HEK293 (cell line): Measurements from ENCODE around the gene ZNF527.
A peak's percentile ranks its signal among the peaks of the same experiment; 100 is the strongest.

Experiments used
- EGR2 ChIP-seq: fragments of 450-650 bp; formaldehyde crosslinking; IDR thresholded peaks from 2 replicates; pipeline ENCODE4 v1.5.1; 2016; ENCODE audit warnings: low read depth, missing biosample characterization, missing genetic modification characterization
- GLI4 ChIP-seq: fragments of 450-650 bp; formaldehyde crosslinking; IDR thresholded peaks from 2 replicates; pipeline ENCODE4 v1.5.1; 2016; ENCODE audit warnings: missing biosample characterization, missing genetic modification characterization
- GLIS1 ChIP-seq: fragments of 450-650 bp; formaldehyde crosslinking; IDR thresholded peaks from 2 replicates; pipeline ENCODE4 v1.5.1; 2016; ENCODE audit warnings: missing biosample characterization, missing genetic modification characterization
- GLIS2 ChIP-seq: fragments of 450-650 bp; formaldehyde crosslinking; IDR thresholded peaks from 2 replicates; pipeline ENCODE4 v1.5.1; 2016; ENCODE audit warnings: missing biosample characterization, missing genetic modification characterization
- KLF10 ChIP-seq: fragments of 450-650 bp; IDR thresholded peaks from 2 replicates; pipeline ENCODE4 v1.5.1; 2018; ENCODE audit warnings: missing biosample characterization, mild to moderate bottlenecking, missing genetic modification characterization
- KLF7 ChIP-seq: fragments of 450-650 bp; formaldehyde crosslinking; IDR thresholded peaks from 2 replicates; pipeline ENCODE4 v1.5.1; 2016; ENCODE audit warnings: missing biosample characterization, missing genetic modification characterization, borderline replicate concordance
- KLF9 ChIP-seq: fragments of 450-650 bp; formaldehyde crosslinking; IDR thresholded peaks from 2 replicates; pipeline ENCODE4 v1.5.1; 2016; ENCODE audit warnings: missing biosample characterization, missing genetic modification characterization, low read depth
- MYNN ChIP-seq: fragments of 450-650 bp; formaldehyde crosslinking; IDR thresholded peaks from 2 replicates; pipeline ENCODE4 v1.5.1; 2016; ENCODE audit warnings: missing biosample characterization, missing genetic modification characterization, borderline replicate concordance
- SP7 ChIP-seq: fragments of 450-650 bp; formaldehyde crosslinking; IDR thresholded peaks from 2 replicates; pipeline ENCODE4 v1.5.1; 2016; ENCODE audit warnings: missing biosample characterization, missing genetic modification characterization
- ZBTB20 ChIP-seq: fragments of 450-650 bp; formaldehyde crosslinking; IDR thresholded peaks from 2 replicates; pipeline ENCODE4 v1.5.1; 2016; ENCODE audit warnings: missing biosample characterization, missing genetic modification characterization
- ZFHX2 ChIP-seq: fragments of 450-650 bp; formaldehyde crosslinking; conservative IDR thresholded peaks from 2 replicates; pipeline ENCODE4 v1.5.1; 2016; ENCODE audit warnings: missing biosample characterization, missing genetic modification characterization
- ZFP3 ChIP-seq: fragments of 450-650 bp; formaldehyde crosslinking; IDR thresholded peaks from 2 replicates; pipeline ENCODE4 v1.5.1; 2016; ENCODE audit warnings: low read depth, missing biosample characterization, missing genetic modification characterization
- ZFP69B ChIP-seq: fragments of 450-650 bp; formaldehyde crosslinking; IDR thresholded peaks from 2 replicates; pipeline ENCODE4 v1.5.1; 2016; ENCODE audit warnings: missing biosample characterization, missing genetic modification characterization
- ZNF10 ChIP-seq: fragments of 450-650 bp; formaldehyde crosslinking; IDR thresholded peaks from 2 replicates; pipeline ENCODE4 v1.5.1; 2017; ENCODE audit warnings: missing biosample characterization, missing genetic modification characterization
- ZNF112 ChIP-seq: fragments of 450-650 bp; formaldehyde crosslinking; IDR thresholded peaks from 2 replicates; pipeline ENCODE4 v1.5.0; 2017; ENCODE audit warnings: missing biosample characterization, missing genetic modification characterization
- ZNF132 ChIP-seq: fragments of 450-650 bp; formaldehyde crosslinking; IDR thresholded peaks from 2 replicates; pipeline ENCODE4 v1.5.1; 2017; ENCODE audit warnings: missing biosample characterization, missing genetic modification characterization, borderline replicate concordance
- ZNF175 ChIP-seq: fragments of 450-650 bp; formaldehyde crosslinking; IDR thresholded peaks from 2 replicates; pipeline ENCODE4 v1.5.1; 2016; ENCODE audit warnings: missing biosample characterization, missing genetic modification characterization
- ZNF184 ChIP-seq: fragments of 450-650 bp; IDR thresholded peaks from 2 replicates; pipeline ENCODE4 v1.5.1; 2018; ENCODE audit warnings: missing biosample characterization, mild to moderate bottlenecking, missing genetic modification characterization
- ZNF19 ChIP-seq: fragments of 450-650 bp; formaldehyde crosslinking; IDR thresholded peaks from 2 replicates; pipeline ENCODE4; 2016; ENCODE audit warnings: missing biosample characterization, missing genetic modification characterization, low read depth
- ZNF24 ChIP-seq: fragments of 450-650 bp; formaldehyde crosslinking; IDR thresholded peaks from 2 replicates; pipeline ENCODE4 v1.5.1; 2016; ENCODE audit warnings: missing biosample characterization, missing genetic modification characterization
- ZNF266 ChIP-seq: fragments of 450-650 bp; formaldehyde crosslinking; IDR thresholded peaks from 2 replicates; pipeline ENCODE4 v1.5.1; 2016; ENCODE audit warnings: missing biosample characterization, missing genetic modification characterization, low read depth
- ZNF350 ChIP-seq: fragments of 450-650 bp; formaldehyde crosslinking; IDR thresholded peaks from 2 replicates; pipeline ENCODE4 v1.5.0; 2017; ENCODE audit warnings: missing biosample characterization, mild to moderate bottlenecking, missing genetic modification characterization
- ZNF394 ChIP-seq: fragments of 450-650 bp; formaldehyde crosslinking; IDR thresholded peaks from 2 replicates; pipeline ENCODE4 v1.5.1; 2016; ENCODE audit warnings: missing biosample characterization, missing genetic modification characterization, mild to moderate bottlenecking, moderate library complexity, borderline replicate concordance
- ZNF473 ChIP-seq: fragments of 450-650 bp; formaldehyde crosslinking; IDR thresholded peaks from 2 replicates; pipeline ENCODE4 v1.5.1; 2017; ENCODE audit warnings: missing biosample characterization, missing genetic modification characterization
- ZNF510 ChIP-seq: fragments of 450-650 bp; formaldehyde crosslinking; IDR thresholded peaks from 2 replicates; pipeline ENCODE4 v1.5.1; 2018; ENCODE audit warnings: mild to moderate bottlenecking, missing genetic modification characterization, missing biosample characterization; ENCODE audit not compliant: insufficient replicate concordance
- ZNF560 ChIP-seq: fragments of 450-650 bp; formaldehyde crosslinking; IDR thresholded peaks from 2 replicates; pipeline ENCODE4 v1.5.1; 2017; ENCODE audit warnings: missing biosample characterization, missing genetic modification characterization, borderline replicate concordance
- ZNF610 ChIP-seq: fragments of 450-650 bp; formaldehyde crosslinking; IDR thresholded peaks from 2 replicates; pipeline ENCODE4 v1.5.1; 2016; ENCODE audit warnings: missing biosample characterization, missing genetic modification characterization, borderline replicate concordance
- ZNF621 ChIP-seq: fragments of 450-650 bp; formaldehyde crosslinking; IDR thresholded peaks from 2 replicates; pipeline ENCODE4 v1.5.1; 2017; ENCODE audit warnings: missing biosample characterization, missing genetic modification characterization
- ZNF624 ChIP-seq: fragments of 450-650 bp; formaldehyde crosslinking; IDR thresholded peaks from 2 replicates; pipeline ENCODE4 v1.5.1; 2017; ENCODE audit warnings: missing biosample characterization, missing genetic modification characterization
- ZNF629 ChIP-seq: fragments of 450-650 bp; formaldehyde crosslinking; IDR thresholded peaks from 2 replicates; pipeline ENCODE4 v1.5.1; 2017; ENCODE audit warnings: missing biosample characterization, missing genetic modification characterization
- ZNF654 ChIP-seq: fragments of 450-650 bp; formaldehyde crosslinking; IDR thresholded peaks from 2 replicates; pipeline ENCODE4 v1.5.1; 2016; ENCODE audit warnings: low read depth, missing biosample characterization, missing genetic modification characterization
- ZSCAN23 ChIP-seq: fragments of 450-650 bp; formaldehyde crosslinking; IDR thresholded peaks from 2 replicates; pipeline ENCODE4 v1.5.1; 2016; ENCODE audit warnings: missing biosample characterization, missing genetic modification characterization
- ZSCAN30 ChIP-seq: fragments of 450-650 bp; IDR thresholded peaks from 2 replicates; pipeline ENCODE4 v1.5.1; 2018; ENCODE audit warnings: missing biosample characterization, mild to moderate bottlenecking, missing genetic modification characterization, moderate library complexity
- TF ChIP-seq, protein P1 (sequence below): fragments of 450-650 bp; formaldehyde crosslinking; IDR thresholded peaks from 2 replicates; pipeline ENCODE4 v1.5.0; 2017; ENCODE audit warnings: missing biosample characterization, missing genetic modification characterization, borderline replicate concordance
- TF ChIP-seq, protein P2 (sequence below): fragments of 450-650 bp; formaldehyde crosslinking; IDR thresholded peaks from 2 replicates; pipeline ENCODE4 v1.5.1; 2016; ENCODE audit warnings: missing biosample characterization, missing genetic modification characterization, borderline replicate concordance
- TF ChIP-seq, protein P3 (sequence below): fragments of 450-650 bp; formaldehyde crosslinking; IDR thresholded peaks from 2 replicates; pipeline ENCODE4 v1.5.1; 2016; ENCODE audit warnings: missing biosample characterization, missing genetic modification characterization

Gene ZNF527

DNA sequence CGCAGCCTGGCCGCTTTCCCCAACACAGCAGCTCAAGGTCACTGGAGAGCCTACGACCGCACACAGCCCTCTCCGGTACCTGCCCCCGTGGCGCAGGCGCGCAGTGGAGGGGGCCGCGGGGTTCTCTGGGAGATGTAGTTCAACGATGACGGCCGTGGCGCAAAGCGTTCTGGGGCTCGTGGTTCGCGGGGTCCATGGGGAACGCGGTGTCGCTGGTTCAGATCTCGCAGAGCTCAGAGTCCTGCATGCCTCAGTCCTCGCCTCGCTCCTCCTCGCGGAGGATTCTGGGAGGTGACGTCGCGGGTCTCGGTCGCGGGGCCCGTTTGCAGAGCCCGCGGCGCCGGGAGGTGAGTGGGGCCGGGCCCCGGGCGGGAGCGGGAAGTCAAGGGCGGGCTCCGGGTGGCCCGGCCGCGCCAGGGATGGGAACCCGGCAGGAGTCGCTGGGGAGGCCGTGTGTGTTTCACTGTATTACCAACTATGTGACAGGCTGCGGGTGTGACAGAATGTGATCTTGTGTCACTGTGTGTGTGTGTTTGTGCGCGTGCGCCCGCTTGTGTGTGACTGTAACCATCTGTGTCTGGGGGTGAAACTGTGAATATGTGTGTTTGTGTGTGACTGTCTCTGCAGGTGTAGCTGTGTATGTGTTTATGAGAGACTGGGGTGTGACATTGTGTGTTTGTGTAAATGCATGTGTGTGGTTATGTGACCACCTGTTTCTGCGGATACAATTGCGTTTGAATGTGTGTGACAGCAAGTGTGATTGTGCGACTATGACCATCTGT is at the start of gene ZNF527 (continued):
- TF ChIP-seq, protein P1, sequence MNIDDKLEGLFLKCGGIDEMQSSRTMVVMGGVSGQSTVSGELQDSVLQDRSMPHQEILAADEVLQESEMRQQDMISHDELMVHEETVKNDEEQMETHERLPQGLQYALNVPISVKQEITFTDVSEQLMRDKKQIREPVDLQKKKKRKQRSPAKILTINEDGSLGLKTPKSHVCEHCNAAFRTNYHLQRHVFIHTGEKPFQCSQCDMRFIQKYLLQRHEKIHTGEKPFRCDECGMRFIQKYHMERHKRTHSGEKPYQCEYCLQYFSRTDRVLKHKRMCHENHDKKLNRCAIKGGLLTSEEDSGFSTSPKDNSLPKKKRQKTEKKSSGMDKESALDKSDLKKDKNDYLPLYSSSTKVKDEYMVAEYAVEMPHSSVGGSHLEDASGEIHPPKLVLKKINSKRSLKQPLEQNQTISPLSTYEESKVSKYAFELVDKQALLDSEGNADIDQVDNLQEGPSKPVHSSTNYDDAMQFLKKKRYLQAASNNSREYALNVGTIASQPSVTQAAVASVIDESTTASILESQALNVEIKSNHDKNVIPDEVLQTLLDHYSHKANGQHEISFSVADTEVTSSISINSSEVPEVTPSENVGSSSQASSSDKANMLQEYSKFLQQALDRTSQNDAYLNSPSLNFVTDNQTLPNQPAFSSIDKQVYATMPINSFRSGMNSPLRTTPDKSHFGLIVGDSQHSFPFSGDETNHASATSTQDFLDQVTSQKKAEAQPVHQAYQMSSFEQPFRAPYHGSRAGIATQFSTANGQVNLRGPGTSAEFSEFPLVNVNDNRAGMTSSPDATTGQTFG (tag by site-specific recombination): no peak; the same call in 1 of the 2 replicates
- TF ChIP-seq ZNF24: peak; percentile 94
- TF ChIP-seq GLI4 (tag by site-specific recombination): no peak
- TF ChIP-seq ZSCAN30: peak; percentile 98
- TF ChIP-seq ZNF629: peak; percentile 87
- TF ChIP-seq ZNF621 (tag by site-specific recombination): no peak
- TF ChIP-seq, protein P2, sequence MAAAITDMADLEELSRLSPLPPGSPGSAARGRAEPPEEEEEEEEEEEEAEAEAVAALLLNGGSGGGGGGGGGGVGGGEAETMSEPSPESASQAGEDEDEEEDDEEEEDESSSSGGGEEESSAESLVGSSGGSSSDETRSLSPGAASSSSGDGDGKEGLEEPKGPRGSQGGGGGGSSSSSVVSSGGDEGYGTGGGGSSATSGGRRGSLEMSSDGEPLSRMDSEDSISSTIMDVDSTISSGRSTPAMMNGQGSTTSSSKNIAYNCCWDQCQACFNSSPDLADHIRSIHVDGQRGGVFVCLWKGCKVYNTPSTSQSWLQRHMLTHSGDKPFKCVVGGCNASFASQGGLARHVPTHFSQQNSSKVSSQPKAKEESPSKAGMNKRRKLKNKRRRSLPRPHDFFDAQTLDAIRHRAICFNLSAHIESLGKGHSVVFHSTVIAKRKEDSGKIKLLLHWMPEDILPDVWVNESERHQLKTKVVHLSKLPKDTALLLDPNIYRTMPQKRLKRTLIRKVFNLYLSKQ: no peak
- peak; percentile 92 for TF ChIP-seq GLIS1 (tag by site-specific recombination)
- TF ChIP-seq EGR2 (tag by site-specific recombination): no peak
- TF ChIP-seq ZFP3: no peak
- TF ChIP-seq ZNF624: no peak
- TF ChIP-seq, protein P3, sequence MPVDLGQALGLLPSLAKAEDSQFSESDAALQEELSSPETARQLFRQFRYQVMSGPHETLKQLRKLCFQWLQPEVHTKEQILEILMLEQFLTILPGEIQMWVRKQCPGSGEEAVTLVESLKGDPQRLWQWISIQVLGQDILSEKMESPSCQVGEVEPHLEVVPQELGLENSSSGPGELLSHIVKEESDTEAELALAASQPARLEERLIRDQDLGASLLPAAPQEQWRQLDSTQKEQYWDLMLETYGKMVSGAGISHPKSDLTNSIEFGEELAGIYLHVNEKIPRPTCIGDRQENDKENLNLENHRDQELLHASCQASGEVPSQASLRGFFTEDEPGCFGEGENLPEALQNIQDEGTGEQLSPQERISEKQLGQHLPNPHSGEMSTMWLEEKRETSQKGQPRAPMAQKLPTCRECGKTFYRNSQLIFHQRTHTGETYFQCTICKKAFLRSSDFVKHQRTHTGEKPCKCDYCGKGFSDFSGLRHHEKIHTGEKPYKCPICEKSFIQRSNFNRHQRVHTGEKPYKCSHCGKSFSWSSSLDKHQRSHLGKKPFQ (tag by site-specific recombination): no peak; the same call in 1 of the 2 replicates
- TF ChIP-seq MYNN (tag by site-specific recombination): peak; percentile 40; the same call in 1 of the 2 replicates
- TF ChIP-seq ZNF350 (tag by site-specific recombination): no peak
- TF ChIP-seq ZNF510 (tag by site-specific recombination): no peak
- peak; percentile 97 for TF ChIP-seq ZFP69B (tag by site-specific recombination)
- peak; percentile 88 for TF ChIP-seq GLIS2 (tag by site-specific recombination)
- TF ChIP-seq ZNF266 (tag by site-specific recombination): peak; percentile 60; the same call in 1 of the 2 replicates
- no peak for TF ChIP-seq ZNF112 (tag by site-specific recombination)
- peak; percentile 84; the same call in 1 of the 2 replicates for TF ChIP-seq ZNF19 (tag by site-specific recombination)
- TF ChIP-seq ZSCAN23 (tag by site-specific recombination): no peak; the same call in 1 of the 2 replicates
- no peak for TF ChIP-seq ZNF132 (tag by site-specific recombination)
- peak; percentile 51; the same call in 1 of the 2 replicates for TF ChIP-seq ZNF10
- TF ChIP-seq ZNF560: no peak
- TF ChIP-seq ZNF394: peak; percentile 62; the same call in 1 of the 2 replicates
- TF ChIP-seq SP7 (tag by site-specific recombination): peak; percentile 87
- TF ChIP-seq ZNF184 (tag by site-specific recombination): no peak; the same call in 1 of the 2 replicates
- TF ChIP-seq ZBTB20 (tag by site-specific recombination): peak; percentile 100
- peak; percentile 83 for TF ChIP-seq ZNF610 (tag by site-specific recombination)
- no peak; the same call in 1 of the 2 replicates for TF ChIP-seq ZNF473 (tag by site-specific recombination)
- TF ChIP-seq KLF7 (tag by site-specific recombination): peak; percentile 78; the same call in 1 of the 2 replicates
- TF ChIP-seq ZFHX2 (tag by site-specific recombination): peak; percentile 23; the same call in 1 of the 2 replicates
- TF ChIP-seq ZNF654 (tag by site-specific recombination): no peak
- no peak for TF ChIP-seq ZNF175 (tag by site-specific recombination)
- peak; percentile 66 for TF ChIP-seq KLF9
- TF ChIP-seq KLF10 (tag by site-specific recombination): no peak; the same call in 1 of the 2 replicates
